Activated CD8-positive, alpha-beta memory T cell treated with anti-CD3 and anti-CD28 coated beads, Interleukin-2, amount 50 U/mL, for 48 hours (primary cell): ENCODE measurements around the gene TSPAN9.

Experiments used
- DNase-seq: peaks from one replicate; pipeline ENCODE4 v3.0.0-alpha.2; 2020

The TSPAN9 gene

DNA sequence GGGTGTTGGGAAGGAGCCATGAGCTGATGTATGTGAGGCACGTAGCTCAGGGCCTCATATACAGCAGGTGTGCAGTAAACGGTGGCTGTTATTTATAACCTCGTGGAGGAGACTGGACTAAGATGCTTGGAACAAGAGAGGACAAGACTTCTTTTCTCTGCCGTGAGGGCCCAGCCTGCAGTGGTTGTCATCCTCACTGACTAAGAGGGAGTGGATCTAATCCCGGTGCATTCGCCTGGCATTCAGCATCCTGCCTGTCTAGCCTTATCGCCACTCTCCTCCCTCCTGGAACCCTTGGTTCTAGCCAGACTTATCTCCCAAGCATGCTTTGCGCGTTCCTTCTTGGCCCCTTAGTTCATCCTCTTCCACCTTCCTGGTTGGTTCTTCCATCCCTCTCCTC is 3.9 kb downstream of the TSPAN9 start:
- DNase-seq = no peak

DNA sequence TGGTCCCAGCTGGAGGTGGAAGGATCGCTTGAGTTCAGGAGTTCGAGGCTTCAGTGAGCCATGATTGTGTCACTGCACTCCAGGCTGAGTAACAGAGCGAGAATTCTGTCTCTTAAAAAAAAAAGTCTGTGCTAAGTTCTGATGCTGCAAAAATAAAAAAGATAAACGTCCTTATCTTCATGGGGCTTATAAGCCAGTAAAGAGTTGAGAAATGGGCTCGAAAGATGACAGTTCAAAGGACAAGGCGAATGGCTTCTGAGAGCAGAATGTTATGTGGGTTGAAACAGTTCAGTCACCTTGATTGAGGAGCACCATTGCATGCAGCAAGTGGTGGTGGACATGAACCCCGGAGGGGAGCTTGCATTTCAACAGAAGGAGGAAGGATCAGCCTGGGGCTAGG is 4.7 kb downstream of the TSPAN9 start:
- no peak for DNase-seq

DNA sequence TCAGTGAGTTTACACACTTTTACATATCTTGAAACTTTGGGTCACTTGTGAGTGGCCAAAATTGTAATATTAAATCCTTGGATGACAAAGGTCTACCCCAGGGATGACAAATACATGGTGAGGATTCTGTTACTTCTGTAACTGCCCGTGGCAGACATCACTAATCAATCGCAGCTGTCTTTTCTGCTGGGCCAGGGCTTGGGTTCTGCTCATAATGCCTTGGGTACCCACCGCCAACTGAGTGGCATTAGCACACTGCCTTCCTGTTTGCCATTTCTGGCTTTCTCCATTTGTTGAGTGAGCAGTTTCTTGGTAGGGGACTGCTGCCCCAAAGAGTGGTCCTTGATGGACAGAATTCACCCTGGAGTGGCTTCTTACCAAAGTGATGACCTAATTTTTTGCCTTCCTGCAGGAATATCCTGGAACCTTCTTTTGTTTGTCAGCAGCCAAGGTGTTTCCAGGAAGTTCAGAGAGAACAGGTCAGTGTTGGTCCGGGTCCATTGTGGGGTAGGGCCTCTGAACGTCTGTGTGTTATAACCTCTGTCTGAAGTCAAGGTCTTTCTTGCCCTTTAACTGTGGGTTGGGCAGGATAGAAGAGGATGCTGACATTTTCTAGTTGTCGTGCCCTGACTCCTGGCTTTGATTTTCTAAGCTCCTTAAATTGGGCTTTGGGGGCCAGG is 6.2 kb downstream of the TSPAN9 start:
- no peak for DNase-seq

DNA sequence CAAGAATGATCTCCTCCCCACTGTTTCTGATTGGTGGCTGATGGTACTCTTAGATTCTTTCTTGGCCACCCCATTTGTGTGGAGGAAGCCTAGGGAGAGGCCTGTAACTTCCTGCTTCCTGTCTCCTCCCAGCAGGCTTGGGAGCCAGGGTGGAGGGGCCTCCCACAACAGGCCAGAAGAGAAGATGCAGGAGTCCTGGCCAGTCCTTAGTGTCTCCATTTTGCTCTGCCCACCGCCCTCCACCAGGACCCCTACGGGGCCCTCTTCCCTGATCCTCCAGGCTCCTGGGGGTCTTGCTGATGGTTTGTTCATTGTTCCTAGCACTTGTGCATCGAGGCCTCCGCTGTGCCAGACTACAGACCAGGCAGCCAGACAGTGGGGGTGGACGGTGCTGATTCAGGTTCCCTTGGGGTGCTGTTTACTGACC is 6.8 kb downstream of the TSPAN9 start:
- no peak for DNase-seq

DNA sequence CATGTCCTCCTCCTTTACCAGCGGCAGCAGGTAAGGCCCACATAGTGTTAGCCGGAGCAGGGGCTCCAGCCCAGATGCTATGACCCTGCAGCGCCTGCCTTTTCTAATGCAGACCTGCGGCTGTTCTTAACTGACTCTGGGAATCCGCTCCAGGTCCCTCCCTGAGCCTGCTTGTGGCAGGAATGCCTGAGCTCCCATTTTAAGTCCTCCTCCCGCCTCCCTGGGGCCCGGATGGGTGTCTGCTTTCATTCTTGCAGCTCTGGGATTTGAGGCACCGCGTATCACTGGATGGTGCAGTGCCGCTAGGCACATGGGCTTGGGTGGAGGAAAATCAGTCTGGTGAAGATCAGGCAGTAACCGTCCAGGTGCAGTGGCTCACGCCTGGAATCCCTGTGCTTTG is 7.6 kb downstream of the TSPAN9 start:
- no peak for DNase-seq

DNA sequence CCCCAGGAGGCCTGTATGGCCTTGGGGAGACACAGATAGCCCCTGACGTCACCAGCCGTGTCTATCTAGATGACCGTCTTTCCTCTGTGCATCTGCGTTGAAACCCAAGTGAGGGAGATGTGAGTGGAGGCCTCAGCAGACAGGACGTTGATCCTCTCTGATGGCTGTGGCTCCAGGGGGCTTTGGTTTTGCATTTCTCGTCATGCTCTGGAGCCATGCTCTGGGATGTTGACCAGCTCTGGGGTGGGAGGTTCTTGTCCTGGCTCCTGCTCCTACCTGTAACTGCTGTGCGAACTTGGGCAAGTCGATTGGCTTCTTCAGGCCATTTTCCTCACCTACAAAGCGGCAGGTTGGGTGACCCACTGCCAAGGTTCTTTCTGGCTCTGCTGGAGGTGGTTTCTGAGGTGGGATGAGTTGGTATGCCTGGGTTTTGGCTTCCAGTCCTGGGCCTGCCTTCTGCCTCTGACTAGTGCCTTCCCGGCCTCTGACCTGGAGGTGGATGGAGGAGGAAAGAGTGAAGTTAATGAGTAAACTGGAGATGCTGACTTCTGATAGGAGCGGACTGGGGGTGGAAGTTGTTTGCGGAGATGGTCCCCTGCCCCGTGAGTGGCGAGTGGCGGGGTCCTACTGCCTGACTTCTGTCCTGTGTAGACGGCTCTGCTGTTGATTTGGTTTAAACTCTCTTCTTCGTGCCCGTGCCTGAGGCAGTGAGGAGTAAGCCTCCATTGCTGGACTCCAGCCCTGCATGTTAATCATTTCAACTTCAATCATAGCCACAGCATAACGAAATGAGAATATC is 8.4 kb downstream of the TSPAN9 start:
- DNase-seq = no peak

DNA sequence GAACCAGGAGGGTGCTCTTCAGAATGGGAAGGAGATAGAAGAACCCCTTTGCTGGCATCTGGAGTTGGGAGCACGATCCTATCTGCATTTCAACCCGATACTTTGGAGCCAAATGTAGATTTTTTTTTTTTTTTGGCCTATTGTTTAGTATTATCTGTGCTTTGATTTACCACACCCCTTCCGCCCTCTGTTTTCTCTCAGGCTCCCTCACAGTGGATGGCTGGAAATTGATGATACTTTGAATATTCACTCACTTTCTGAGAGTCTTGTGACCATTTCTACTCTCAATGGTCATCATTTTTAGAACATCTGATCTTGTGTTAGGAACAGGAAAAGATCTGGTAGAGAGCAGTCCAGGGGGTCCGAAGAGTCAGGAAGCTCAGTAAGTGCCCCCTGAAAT is 9.0 kb downstream of the TSPAN9 start:
- no peak for DNase-seq

DNA sequence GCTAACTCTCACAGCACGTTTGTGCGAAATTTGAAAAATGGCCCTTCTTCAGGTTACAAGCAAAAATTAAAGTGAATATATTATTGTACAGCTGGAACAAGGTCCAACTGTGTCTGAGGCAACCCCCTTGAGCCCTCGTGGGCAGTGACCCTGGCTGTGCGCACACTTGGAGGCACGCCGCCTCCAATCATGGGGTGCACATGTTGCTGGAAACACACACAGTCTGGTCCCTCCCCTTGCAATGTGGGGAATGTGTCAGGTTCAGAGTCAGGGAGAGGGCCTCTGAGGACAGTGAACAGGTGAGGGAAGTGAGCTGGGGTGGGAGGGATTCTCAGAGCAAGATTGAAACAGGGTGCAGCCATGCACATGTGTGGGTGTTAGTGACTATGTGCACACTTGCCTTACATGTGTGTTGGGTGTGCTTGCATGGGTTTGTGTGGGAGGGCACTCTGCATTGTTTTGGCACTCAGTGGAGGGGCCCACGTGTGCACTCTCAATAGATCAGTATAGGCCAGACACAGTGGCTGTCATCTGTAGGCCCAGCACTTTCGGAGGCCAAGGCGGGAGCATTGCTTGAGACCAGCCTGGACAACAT is 9.6 kb downstream of the TSPAN9 start:
- no peak for DNase-seq

DNA sequence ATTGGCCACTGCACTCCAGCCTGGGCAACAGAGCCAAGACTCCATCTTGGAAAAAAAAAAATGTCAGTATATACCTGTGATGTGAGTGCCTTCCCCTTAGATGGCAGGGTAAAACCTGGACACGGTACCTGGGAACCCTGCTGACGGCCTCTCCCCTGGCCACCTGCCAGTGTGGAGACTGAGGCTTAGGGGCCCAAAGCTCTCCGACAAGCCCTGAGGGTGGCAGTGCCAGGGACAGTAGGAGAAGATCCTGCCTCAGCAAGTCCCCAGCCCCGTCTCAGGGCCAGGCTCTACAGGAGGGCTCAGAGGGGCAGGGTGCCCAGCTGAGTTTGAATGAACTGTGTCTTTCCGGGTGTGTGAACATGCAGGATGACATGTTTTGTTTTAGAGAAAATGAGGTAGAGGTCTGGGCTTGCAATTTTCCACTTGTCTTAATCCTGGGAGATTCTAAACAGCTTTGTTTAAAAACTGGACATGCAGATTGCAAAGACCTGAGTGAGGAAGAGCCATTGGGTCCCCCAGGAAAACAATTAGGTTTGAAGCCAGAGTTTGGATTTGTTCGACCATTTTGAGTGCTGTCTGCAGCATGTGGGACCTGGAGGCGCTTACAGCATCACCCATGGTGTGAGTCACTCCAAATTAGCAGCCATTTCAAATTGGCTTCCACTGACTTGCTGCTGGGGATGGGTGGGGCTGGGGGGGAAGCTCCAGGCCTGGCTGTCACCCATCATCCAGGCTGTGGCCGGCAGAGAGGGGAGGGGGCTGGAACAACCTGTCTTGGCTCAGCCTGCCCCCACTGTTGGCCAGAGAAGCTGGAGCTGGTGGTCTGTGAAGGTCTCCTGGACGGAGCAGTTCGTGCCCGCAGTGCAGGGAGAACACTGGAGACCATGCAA is 10.8 kb downstream of the TSPAN9 start:
- DNase-seq = no peak

DNA sequence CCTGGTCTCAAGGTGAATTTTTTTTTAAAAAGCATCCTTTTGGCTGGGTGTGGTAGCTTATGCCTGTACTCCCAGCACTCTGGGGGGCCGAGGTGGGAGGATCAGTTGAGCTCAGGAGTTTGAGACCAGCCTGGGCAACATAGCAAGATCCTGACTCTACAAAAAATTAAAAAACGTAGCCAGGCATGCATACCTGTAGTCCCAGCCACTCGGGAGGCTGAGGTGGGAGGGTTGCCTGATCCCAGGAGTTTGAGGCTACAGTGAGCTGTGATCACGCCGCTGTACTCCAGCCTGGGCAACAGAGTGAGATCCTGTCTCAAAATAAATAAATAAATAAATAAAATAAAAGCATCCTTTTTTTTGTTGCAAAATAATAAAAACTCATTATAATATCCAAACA is 12.4 kb downstream of the TSPAN9 start:
- DNase-seq = no peak

DNA sequence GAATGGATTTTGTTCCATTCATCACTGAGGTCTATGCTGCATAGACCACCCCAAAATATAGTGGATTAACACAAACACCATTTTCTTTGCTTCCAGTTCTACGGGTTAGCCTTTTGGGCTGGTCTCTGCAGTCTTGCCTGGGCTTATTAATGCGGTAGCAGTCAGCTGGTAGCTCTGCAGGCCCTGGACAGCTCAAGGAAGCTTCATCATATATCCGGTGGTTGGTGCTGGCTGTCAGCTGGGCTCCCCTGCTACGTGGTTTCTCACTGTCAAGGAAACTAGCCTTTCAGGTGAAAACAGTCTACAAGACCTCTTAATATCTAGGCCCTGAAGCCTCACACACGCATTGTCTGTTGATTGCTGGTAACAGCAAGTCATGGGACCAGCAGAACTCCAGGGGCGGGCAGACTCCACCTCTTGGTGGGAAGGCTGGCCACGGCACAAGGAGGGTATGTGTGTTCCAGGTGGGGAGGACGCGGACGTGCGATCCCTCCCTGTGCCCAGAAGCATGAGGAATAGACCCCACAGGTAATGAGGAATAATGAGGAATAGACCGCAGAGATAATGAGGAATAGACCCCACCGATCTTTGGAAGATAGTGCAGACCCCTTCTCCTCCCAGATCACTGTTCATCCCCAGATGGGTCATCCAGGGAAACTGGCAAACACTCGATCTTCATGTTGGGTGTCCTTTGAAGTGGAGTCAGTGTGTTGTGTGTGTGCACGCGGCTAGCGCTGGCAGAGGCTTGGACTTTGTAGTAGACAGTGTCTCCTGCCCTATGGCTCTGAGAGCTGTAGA is 13.3 kb downstream of the TSPAN9 start:
- DNase-seq = no peak

DNA sequence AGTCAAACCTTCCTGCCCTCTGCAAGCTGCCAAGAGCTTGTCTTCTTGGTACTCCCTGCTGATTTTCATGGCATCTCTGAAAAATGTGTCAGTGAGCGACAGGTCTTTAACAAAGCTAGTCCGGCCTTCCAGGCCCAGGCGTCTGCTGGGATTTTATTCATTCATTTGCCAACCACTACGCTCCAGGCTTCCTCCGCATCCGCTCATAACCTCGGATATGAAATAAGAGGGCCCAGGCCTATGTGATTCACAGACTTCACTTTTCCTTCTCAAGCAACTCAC is 13.8 kb downstream of the TSPAN9 start:
- DNase-seq = no peak

DNA sequence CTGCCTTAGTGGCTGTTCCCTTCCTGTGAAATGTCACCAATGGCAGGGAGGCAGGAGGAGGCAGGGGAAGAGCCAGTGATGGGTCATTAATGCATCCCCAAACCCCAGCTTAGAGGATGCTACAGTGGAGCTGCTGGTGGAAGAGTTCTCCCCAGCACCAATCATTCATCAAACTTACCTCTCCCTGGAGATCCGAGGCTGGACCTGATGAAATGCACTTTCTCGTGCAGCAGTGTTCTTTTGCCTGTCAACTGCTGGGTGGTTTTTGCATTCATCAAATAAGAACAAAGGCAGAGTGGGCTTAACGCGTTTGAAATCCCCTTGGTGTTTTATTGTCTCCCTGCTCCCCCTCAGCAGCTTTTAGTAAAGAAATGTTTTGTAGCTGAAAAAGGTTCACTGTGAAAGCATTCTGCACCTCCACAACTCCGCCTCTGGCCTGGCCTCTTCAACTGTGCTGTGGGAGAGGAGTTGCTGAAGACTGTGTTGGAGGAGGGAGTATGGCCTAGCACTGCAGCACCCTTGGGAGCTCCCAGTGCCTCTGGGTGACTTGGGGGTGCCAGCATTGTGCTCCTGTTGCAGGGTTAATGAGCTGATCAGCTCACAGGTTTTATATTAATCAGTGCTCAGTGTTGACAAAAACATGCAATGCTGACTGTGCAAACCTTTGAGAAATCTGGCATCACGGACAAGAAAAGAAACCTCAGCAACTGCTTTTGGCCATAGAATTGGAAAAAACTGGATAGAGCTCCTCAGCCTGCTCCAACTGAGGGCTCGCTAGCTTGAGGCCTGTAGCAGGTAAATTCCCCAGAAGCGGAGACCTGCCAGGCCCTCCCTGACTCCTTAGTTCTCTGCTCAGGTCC is 14.4 kb downstream of the TSPAN9 start:
- DNase-seq = no peak

DNA sequence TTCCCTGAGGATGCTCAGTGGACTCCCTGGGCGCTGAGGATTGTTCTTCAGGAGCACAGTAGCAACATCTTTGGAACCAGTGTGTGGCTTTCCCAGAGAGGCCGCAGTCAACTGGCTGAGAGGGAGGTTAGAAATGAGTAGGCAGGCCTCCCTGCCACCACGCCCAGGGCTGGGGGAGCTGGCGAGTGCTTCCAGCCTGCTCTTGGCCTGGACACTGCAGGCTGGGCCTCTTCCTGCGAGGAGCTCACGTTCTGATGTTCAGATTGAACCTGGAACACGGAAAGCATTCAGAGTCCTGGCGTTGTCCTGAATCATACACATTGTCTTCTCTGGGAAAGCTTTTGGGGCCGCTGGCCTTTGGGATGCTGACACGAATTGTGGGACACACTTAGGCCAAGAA is 15.6 kb downstream of the TSPAN9 start:
- no peak for DNase-seq

DNA sequence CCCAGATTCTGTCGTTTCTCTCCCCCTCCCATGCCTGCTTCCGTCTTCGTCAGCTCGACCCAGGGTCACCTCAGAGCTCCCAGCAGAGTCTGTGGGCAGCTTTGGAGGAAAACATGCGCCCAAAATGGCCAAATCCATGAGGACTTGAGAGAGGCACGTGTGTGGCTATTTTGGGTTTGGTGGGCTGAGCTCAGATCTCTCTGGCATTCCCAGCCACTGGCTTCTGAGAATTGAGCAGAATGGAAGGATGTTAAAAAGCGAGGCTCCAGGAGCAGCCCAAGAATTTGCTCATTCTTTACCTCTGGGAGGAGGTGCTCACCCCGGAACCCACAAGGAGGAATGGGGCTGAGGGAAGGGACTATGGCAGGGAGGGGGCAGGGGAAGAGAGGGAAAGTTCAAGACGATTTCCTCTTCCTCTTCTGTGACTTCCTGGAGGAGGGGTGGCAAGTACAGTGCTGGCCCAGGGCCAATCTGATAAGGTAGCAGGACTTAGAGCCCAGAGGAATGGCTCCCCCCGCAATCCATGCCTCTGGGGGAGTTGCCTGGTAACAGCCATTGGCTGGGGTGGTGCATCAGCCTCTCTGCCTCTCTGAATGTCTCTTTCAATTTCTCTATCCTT is 20.1 kb downstream of the TSPAN9 start:
- no peak for DNase-seq

DNA sequence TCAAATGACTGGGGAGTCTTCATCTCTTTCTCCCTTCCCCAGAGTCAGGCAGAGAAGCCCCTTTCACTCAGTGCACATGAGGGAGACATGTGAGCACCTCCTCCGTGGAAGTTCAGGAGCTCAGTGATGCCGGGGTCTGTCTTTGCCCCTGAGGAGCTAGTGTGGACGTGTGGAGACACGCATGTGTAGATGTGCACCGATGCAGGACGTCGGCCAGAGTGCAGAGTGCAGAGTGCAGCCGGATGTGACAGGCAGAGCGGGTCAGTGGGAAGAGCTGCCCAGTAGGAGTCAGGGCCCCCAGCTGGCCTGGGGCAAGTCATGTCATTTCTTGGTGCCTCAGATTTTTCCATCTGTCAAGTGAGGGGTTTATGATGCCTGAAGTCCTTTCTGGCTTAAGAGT is 20.7 kb downstream of the TSPAN9 start:
- no peak for DNase-seq

DNA sequence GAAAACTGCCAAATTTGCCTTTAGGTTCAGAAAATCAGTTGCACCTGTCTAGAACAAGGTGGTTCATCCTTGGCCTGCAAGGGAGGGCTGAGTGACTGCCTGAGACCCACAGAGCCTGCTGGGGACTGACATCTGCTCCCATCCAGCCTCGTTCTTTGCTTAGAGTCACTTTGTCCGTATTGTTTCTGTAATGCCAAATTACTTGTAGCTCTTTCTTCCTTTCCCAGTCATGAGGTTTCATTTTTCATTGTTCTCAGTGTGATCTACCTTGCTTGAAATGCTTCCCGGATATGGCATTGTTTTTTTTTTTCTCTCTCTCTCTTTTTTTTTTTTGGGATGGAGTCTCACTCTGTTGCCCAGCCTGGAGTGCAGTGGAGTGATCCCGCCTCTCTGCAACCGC is 21.3 kb downstream of the TSPAN9 start:
- no peak for DNase-seq

DNA sequence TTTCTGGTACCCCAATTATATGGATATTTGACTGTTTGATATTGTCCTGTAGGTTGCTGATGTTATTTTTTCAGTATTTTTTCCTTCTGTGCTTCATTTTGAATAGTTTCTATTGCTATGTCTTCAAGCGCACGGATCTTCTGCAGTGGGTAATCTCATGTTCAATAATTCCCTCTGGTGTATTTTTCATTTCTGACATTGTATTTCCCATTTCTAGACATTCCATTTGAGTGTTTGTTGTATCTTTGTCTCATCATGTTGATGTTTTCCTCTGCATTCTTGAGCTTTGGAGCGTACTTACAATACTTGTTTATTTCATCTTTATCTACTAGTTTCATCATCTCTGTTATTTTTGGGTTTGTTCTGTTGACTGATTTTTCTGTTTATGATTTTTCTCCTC is 22.0 kb downstream of the TSPAN9 start:
- DNase-seq = no peak

DNA sequence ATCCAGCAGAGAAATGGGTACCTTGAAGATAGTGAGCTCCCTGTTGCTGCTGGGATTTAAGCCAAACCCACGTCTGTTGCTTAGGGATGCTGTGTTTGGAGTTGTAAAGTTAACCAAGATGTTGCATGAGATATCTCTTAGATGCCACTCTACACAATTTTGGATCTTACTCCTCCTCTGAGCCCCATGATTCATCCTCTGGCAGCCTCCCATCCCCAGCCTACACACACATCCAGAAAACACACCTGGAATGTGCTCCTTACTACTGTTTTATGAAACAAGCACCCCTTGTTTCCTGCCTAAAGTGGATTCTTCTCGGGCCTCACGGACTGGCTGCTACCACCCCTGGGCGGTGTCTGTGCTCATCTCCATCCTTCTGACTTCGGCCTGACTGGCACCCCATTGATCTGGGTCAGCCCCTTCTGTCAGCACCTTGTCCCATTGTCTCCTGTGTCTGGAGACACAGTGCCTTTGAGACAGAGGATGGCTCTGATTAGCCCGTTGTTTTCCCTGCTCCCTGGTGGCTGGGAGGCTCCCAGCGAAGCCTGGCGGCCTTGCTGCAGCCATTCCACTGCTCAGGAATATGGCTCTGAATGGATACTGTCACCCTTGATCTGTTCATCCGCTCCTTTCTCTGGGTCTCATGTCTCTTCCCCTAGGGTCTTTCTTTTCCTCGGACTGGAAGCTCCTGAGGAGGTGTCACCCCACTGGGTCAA is 24.3 kb downstream of the TSPAN9 start:
- no peak for DNase-seq

DNA sequence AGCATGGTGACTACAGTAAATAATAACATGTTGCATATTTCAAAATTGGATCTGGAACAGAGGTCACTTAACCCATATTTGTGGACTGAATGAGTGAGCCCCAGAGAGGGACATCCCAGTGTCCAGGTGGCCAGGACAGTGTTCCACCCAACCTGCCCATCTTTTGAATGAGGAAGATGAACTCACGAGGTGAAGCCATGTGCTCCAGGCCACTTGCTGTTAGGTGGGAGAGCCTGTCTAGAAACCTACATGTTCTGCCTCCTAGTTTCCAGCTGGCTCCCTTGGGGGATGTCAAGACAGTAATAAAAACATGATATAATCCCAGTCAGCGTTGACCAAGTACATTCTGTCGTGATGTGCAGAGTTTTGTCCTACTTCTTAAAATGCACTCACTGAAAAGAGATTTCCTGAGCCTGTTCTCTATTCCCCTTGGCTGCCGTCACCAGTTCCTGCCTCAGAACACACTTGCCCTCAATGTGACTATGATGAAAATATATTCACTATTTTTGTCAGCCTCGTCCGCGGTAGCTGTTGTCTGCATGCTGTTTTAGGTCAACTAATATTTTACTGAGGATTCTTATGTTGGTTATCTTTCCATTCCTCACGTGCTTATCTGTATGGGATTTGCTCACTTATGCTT is 25.7 kb downstream of the TSPAN9 start:
- no peak for DNase-seq
